DND-41 (cell line): ENCODE data around the gene THSD4.

Source experiments
- EZH2 ChIP-seq: IDR thresholded peaks from 3 replicates; pipeline ENCODE4 v1.6.1; 2012; ENCODE audit warnings: borderline replicate concordance, low read depth, mild to moderate bottlenecking, moderate library complexity, low read length, inconsistent platforms; ENCODE audit not compliant: severe bottlenecking
- TF ChIP-seq, protein P1 (sequence below): IDR thresholded peaks from 2 replicates; pipeline ENCODE4 v1.5.1; 2012; ENCODE audit warnings: borderline replicate concordance, low read length, moderate library complexity, mild to moderate bottlenecking; ENCODE audit not compliant: poor library complexity, severe bottlenecking; ENCODE audit errors: extremely low read depth

DNA sequence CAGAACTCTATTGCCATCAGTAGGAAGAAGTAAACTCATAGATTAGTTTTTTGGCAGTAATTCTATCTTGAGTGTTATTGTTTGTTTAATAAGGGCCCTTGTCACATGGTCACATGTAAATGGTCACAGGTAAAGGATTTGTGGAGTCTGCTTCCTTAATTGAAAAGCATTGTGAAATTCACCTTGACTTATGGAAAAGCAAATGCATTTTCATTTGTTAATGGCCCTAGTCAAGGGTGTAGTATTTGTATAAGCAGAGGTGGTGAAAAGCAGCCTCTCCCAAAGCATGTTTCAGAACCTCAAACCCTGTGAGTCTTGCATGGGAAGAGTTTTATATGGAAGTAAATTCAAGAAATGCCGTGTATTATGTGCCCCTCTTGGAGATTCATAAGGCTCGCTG is 497.6 kb downstream of the THSD4 start:
- TF ChIP-seq, protein P1, sequence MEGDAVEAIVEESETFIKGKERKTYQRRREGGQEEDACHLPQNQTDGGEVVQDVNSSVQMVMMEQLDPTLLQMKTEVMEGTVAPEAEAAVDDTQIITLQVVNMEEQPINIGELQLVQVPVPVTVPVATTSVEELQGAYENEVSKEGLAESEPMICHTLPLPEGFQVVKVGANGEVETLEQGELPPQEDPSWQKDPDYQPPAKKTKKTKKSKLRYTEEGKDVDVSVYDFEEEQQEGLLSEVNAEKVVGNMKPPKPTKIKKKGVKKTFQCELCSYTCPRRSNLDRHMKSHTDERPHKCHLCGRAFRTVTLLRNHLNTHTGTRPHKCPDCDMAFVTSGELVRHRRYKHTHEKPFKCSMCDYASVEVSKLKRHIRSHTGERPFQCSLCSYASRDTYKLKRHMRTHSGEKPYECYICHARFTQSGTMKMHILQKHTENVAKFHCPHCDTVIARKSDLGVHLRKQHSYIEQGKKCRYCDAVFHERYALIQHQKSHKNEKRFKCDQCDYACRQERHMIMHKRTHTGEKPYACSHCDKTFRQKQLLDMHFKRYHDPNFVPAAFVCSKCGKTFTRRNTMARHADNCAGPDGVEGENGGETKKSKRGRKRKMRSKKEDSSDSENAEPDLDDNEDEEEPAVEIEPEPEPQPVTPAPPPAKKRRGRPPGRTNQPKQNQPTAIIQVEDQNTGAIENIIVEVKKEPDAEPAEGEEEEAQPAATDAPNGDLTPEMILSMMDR, result no peak
- no peak for TF ChIP-seq EZH2
